H9 (cell line): Measurements from ENCODE around the gene SFMBT2. TPM values are rescaled to one million over a fixed set of nuclear protein-coding genes. Genes with fewer than 3 reads are reported as not detected.

Source experiments
- DNase-seq: peaks from one replicate; pipeline ENCODE4 v3.0.0-alpha.2; 2017
- H2AFZ ChIP-seq: one replicate; pipeline ENCODE4 v1.6.1; 2013; ENCODE audit warnings: mild to moderate bottlenecking, low read length, control low read depth, moderate library complexity
- H2AK5ac ChIP-seq: 2 replicates; pipeline ENCODE4 v1.6.1; 2013; ENCODE audit warnings: low read length, control low read depth, mixed read lengths; ENCODE audit not compliant: insufficient read length
- H2BK120ac ChIP-seq: one replicate; pipeline ENCODE4 v1.6.1; 2013; ENCODE audit warnings: low read depth, mild to moderate bottlenecking, low read length, control low read depth, inconsistent platforms; ENCODE audit not compliant: poor library complexity, severe bottlenecking
- H2BK12ac ChIP-seq: 2 replicates; pipeline ENCODE4 v1.6.1; 2013; ENCODE audit warnings: low read length, control low read depth, mixed read lengths, low read depth; ENCODE audit not compliant: insufficient read length
- H2BK15ac ChIP-seq: 2 replicates; pipeline ENCODE4 v1.6.1; 2013; ENCODE audit warnings: low read depth, low read length, control low read depth
- H2BK20ac ChIP-seq: one replicate; pipeline ENCODE4 v1.6.1; 2013; ENCODE audit warnings: low read depth, mild to moderate bottlenecking, low read length, control low read depth, inconsistent platforms; ENCODE audit not compliant: poor library complexity, severe bottlenecking
- H2BK5ac ChIP-seq: 2 replicates; pipeline ENCODE4 v1.6.1; 2013; ENCODE audit warnings: low read length, control low read depth, mixed read lengths; ENCODE audit not compliant: insufficient read length
- H3K14ac ChIP-seq: 2 replicates; pipeline ENCODE4 v1.6.1; 2013; ENCODE audit warnings: low read length, control low read depth; ENCODE audit not compliant: insufficient read depth
- H3K18ac ChIP-seq: 2 replicates; pipeline ENCODE4 v1.6.1; 2013; ENCODE audit warnings: low read depth, mild to moderate bottlenecking, mixed read lengths, low read length, control low read depth; ENCODE audit not compliant: insufficient read length
- H3K23ac ChIP-seq: 2 replicates; pipeline ENCODE4 v1.6.1; 2013; ENCODE audit warnings: low read length, control low read depth, mixed read lengths, low read depth; ENCODE audit not compliant: insufficient read length
- H3K23me2 ChIP-seq: 2 replicates; pipeline ENCODE4 v1.6.1; 2013; ENCODE audit warnings: low read depth, mild to moderate bottlenecking, mixed read lengths, low read length, control low read depth; ENCODE audit not compliant: insufficient read length, poor library complexity, severe bottlenecking
- H3K27ac ChIP-seq: 2 replicates; pipeline ENCODE4 v1.5.1; 2013; ENCODE audit warnings: low read length, control low read depth, mixed read lengths, low read depth; ENCODE audit not compliant: insufficient read length
- H3K27me3 ChIP-seq: 2 replicates; pipeline ENCODE4 v1.6.1; 2013; ENCODE audit warnings: low read length, control low read depth, inconsistent platforms; ENCODE audit not compliant: insufficient read depth
- H3K4ac ChIP-seq: 2 replicates; pipeline ENCODE4 v1.6.1; 2013; ENCODE audit warnings: low read depth, mild to moderate bottlenecking, control low read depth, inconsistent platforms, low read length, moderate library complexity
- H3K4me1 ChIP-seq: 2 replicates; pipeline ENCODE4 v1.6.1; 2013; ENCODE audit warnings: low read length, control low read depth, inconsistent platforms; ENCODE audit not compliant: insufficient read depth
- H3K4me2 ChIP-seq: 2 replicates; pipeline ENCODE4 v1.6.1; 2013; ENCODE audit warnings: low read length, control low read depth, mixed read lengths; ENCODE audit not compliant: insufficient read length, insufficient read depth
- H3K56ac ChIP-seq: 2 replicates; pipeline ENCODE4 v1.6.1; 2013; ENCODE audit warnings: low read depth, mild to moderate bottlenecking, mixed read lengths, low read length, control low read depth; ENCODE audit not compliant: insufficient read length
- H3K79me1 ChIP-seq: 2 replicates; pipeline ENCODE4 v1.6.1; 2013; ENCODE audit warnings: low read depth, mild to moderate bottlenecking, moderate library complexity, low read length, control low read depth, inconsistent platforms; ENCODE audit not compliant: insufficient read depth, poor library complexity, severe bottlenecking
- H3K79me2 ChIP-seq: 2 replicates; pipeline ENCODE4 v1.6.1; 2013; ENCODE audit warnings: low read length, control low read depth, inconsistent platforms; ENCODE audit not compliant: insufficient read depth
- H3K9ac ChIP-seq: 2 replicates; pipeline ENCODE4 v1.6.1; 2013; ENCODE audit warnings: low read length, control low read depth, mixed read lengths; ENCODE audit not compliant: insufficient read length; ENCODE audit errors: extremely low read depth
- H3K9me3 ChIP-seq: one replicate; pipeline ENCODE4 v1.6.1; 2013; ENCODE audit warnings: low read depth, low read length, inconsistent platforms; ENCODE audit not compliant: control insufficient read depth
- H3T11ph ChIP-seq: one replicate; pipeline ENCODE4 v1.6.1; 2013; ENCODE audit warnings: mild to moderate bottlenecking, low read length, control low read depth, inconsistent platforms
- H4K20me1 ChIP-seq: one replicate; pipeline ENCODE4 v1.6.1; 2013; ENCODE audit not compliant: control insufficient read depth, insufficient read length, insufficient read depth
- H4K5ac ChIP-seq: 2 replicates; pipeline ENCODE4 v1.6.1; 2013; ENCODE audit warnings: low read depth, mild to moderate bottlenecking, mixed read lengths, low read length, control low read depth; ENCODE audit not compliant: insufficient read length
- H4K8ac ChIP-seq: replicated peaks from 2 replicates; pipeline ENCODE4 v1.6.1; 2013; ENCODE audit warnings: low read length, control low read depth, mixed read lengths, low read depth; ENCODE audit not compliant: insufficient read length
- H4K91ac ChIP-seq: 2 replicates; pipeline ENCODE4 v1.6.1; 2013; ENCODE audit warnings: low read depth, mild to moderate bottlenecking, moderate library complexity, mixed read lengths, low read length, control low read depth; ENCODE audit not compliant: insufficient read length
- H3K27ac Mint-ChIP-seq, 3 experiments: 2 replicates in 2 of 3; 3 replicates in 1 of 3; pipeline ENCODE4 v1.8.0; 2020 to 2021; ENCODE audit warnings: mixed read lengths in 3 of 3, mild to moderate bottlenecking in 1 of 3, moderate library complexity in 1 of 3
- H3K27me3 Mint-ChIP-seq: 2 replicates; pipeline ENCODE4 v1.8.0; 2021; ENCODE audit warnings: low read depth, mild to moderate bottlenecking, moderate library complexity, mixed read lengths
- H3K36me3 Mint-ChIP-seq, 3 experiments: 2 replicates in 2 of 3; 3 replicates in 1 of 3; pipeline ENCODE4 v1.8.0; 2020 to 2021; ENCODE audit warnings: low read depth in 3 of 3, mixed read lengths in 3 of 3; ENCODE audit not compliant: insufficient read depth in 1 of 3
- H3K4me1 Mint-ChIP-seq, 2 experiments: 2 replicates each; pipeline ENCODE4 v1.8.0; 2020; ENCODE audit warnings: mixed read lengths in 2 of 2
- H3K4me3 Mint-ChIP-seq, 2 experiments: 2 replicates in 1 of 2; 3 replicates in 1 of 2; pipeline ENCODE4 v1.8.0; 2020 to 2021; ENCODE audit warnings: mild to moderate bottlenecking in 2 of 2, mixed read lengths in 2 of 2, moderate library complexity in 1 of 2
- H3K9me3 Mint-ChIP-seq, 2 experiments: 2 replicates in 1 of 2; 3 replicates in 1 of 2; pipeline ENCODE4 v1.8.0; 2020; ENCODE audit warnings: mild to moderate bottlenecking in 2 of 2, mixed read lengths in 2 of 2, moderate library complexity in 1 of 2
- WGBS: extraction: QIAGEN DNeasy Blood & Tissue Kit; methylation state at CpG from one replicate; pipeline ENCODE4 v1.1.7; 2013; ENCODE audit warnings: missing lambda C conversion rate, low lambda C conversion rate, mixed read lengths; ENCODE audit not compliant: insufficient read length; ENCODE audit errors: extremely low coverage; 5-methylcytosine and 5-hydroxymethylcytosine counted together
- total RNA-seq: library from RNA; stranded (reverse); gene quantifications from 2 replicates; pipeline ENCODE4 v1.2.1, GENCODE V29; 2021
- TF ChIP-seq, protein P1 (sequence below): fragments of 200-600 bp; sonication (generic); conservative IDR thresholded peaks from 3 replicates; pipeline ENCODE4 v1.8.0; 2021; ENCODE audit warnings: antibody characterized with exemption, mild to moderate bottlenecking

Gene SFMBT2
- total RNA-seq, 1 experiment from 2014 or later = 5.3 TPM

DNA sequence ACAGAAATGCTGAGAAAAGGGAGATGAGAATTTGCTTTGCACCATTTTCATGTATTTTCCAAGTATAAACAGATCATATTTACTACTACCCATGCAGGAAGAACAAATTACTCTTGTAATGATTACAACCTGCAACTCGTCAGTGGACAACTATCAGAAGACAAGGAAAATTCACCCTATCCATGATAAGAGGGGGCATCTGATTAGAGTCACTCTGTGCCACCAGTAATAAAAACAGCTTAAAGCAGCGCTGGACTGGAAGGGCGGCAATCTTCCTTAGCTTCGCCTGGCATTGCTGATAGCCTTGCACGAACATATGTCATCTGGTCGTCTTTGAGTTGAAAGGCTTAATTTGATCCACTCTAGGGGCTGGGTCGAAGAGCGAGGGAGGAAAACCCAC, 162.7 kb downstream of the SFMBT2 start:
- H4K5ac ChIP-seq = no peak overlapping the region
- H3K27me3 ChIP-seq = no peaks in the 10 kb centered on the region
- no peaks in the 10 kb centered on the region for H3K9me3 Mint-ChIP-seq
- H3K27ac ChIP-seq = no peak overlapping the region
- H4K8ac ChIP-seq = no peak overlapping the region
- H3K4me3 Mint-ChIP-seq = no peak overlapping the region
- H3K4ac ChIP-seq = no peak overlapping the region
- H3K4me1 Mint-ChIP-seq = no peaks in the 10 kb centered on the region
- H2BK5ac ChIP-seq = no peak overlapping the region
- no peak overlapping the region for H2BK15ac ChIP-seq
- no peak overlapping the region for H3T11ph ChIP-seq
- no peaks in the 10 kb centered on the region for H3K23me2 ChIP-seq
- H3K9ac ChIP-seq = no peak overlapping the region
- no peaks in the 10 kb centered on the region for H3K27me3 Mint-ChIP-seq
- H2AK5ac ChIP-seq = no peak overlapping the region
- no peak overlapping the region for H3K18ac ChIP-seq
- DNase-seq = no peak
- H3K56ac ChIP-seq = no peak overlapping the region
- H4K91ac ChIP-seq = no peak overlapping the region
- no peak overlapping the region for H2BK120ac ChIP-seq
- TF ChIP-seq, protein P1, sequence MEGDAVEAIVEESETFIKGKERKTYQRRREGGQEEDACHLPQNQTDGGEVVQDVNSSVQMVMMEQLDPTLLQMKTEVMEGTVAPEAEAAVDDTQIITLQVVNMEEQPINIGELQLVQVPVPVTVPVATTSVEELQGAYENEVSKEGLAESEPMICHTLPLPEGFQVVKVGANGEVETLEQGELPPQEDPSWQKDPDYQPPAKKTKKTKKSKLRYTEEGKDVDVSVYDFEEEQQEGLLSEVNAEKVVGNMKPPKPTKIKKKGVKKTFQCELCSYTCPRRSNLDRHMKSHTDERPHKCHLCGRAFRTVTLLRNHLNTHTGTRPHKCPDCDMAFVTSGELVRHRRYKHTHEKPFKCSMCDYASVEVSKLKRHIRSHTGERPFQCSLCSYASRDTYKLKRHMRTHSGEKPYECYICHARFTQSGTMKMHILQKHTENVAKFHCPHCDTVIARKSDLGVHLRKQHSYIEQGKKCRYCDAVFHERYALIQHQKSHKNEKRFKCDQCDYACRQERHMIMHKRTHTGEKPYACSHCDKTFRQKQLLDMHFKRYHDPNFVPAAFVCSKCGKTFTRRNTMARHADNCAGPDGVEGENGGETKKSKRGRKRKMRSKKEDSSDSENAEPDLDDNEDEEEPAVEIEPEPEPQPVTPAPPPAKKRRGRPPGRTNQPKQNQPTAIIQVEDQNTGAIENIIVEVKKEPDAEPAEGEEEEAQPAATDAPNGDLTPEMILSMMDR = no peak
- H3K79me2 ChIP-seq = no peaks in the 10 kb centered on the region
- no peak overlapping the region for H2BK20ac ChIP-seq
- no peaks in the 10 kb centered on the region for H4K20me1 ChIP-seq
- H3K9me3 ChIP-seq = no peaks in the 10 kb centered on the region
- H3K27ac Mint-ChIP-seq = no peak overlapping the region; a peak in 1 of 7 replicates
- no peaks in the 10 kb centered on the region for H3K79me1 ChIP-seq
- H2AFZ ChIP-seq = no peak overlapping the region
- no peaks in the 10 kb centered on the region for H3K4me1 ChIP-seq
- H3K4me2 ChIP-seq = no peak overlapping the region
- no CpG with 5 or more reads among the region's 8 CpGs for WGBS
- no peak overlapping the region for H3K14ac ChIP-seq
- no peak overlapping the region for H2BK12ac ChIP-seq
- no peaks in the 10 kb centered on the region; a peak in 1 of 7 replicates for H3K36me3 Mint-ChIP-seq
- H3K23ac ChIP-seq = no peak overlapping the region
